GM23248 (cell line): ENCODE measurements around the gene ZNF507. TPM values are rescaled to one million over a fixed set of nuclear protein-coding genes. Genes with fewer than 3 reads are reported as not detected.
"Not testable (repeated sequence)": the region's sequence is repeated elsewhere in the genome, so short reads cannot be mapped to it uniquely, and the experiment has no call there.

Source experiments
- DNase-seq: peaks from one replicate; pipeline ENCODE4 v3.0.0-alpha.2; 2015
- H2AFZ ChIP-seq: fragments of 200-600 bp; sonication (generic); 2 replicates; pipeline ENCODE4 v1.6.1; 2016; ENCODE audit warnings: antibody characterized with exemption
- H3F3A ChIP-seq: fragments of 200-600 bp; sonication (generic); 2 replicates; pipeline ENCODE4 v1.6.1; 2016; ENCODE audit warnings: mild to moderate bottlenecking, antibody characterized with exemption, mixed run types; ENCODE audit not compliant: insufficient read depth
- H3K27ac ChIP-seq: fragments of 200-600 bp; sonication (generic); 2 replicates; pipeline ENCODE4 v1.5.1; 2016; ENCODE audit warnings: mild to moderate bottlenecking
- H3K27me3 ChIP-seq: fragments of 200-600 bp; sonication (generic); replicated peaks from 2 replicates; pipeline ENCODE4 v1.6.1; 2016; ENCODE audit warnings: mild to moderate bottlenecking; ENCODE audit not compliant: insufficient read depth
- H3K36me3 ChIP-seq: fragments of 200-600 bp; sonication (generic); 2 replicates; pipeline ENCODE4 v1.6.1; 2016; ENCODE audit warnings: low read depth, mild to moderate bottlenecking
- H3K4me1 ChIP-seq: fragments of 200-600 bp; sonication (generic); 2 replicates; pipeline ENCODE4 v1.6.1; 2016; ENCODE audit warnings: mild to moderate bottlenecking; ENCODE audit not compliant: insufficient read depth
- H3K4me2 ChIP-seq: fragments of 200-600 bp; sonication (generic); one replicate; pipeline ENCODE4 v1.6.1; 2016; ENCODE audit warnings: mild to moderate bottlenecking; ENCODE audit not compliant: unreplicated experiment
- H3K4me3 ChIP-seq: fragments of 200-600 bp; sonication (generic); 2 replicates; pipeline ENCODE4 v1.5.1; 2016; ENCODE audit warnings: mild to moderate bottlenecking
- H3K79me2 ChIP-seq: fragments of 200-600 bp; sonication (generic); 2 replicates; pipeline ENCODE4 v1.6.1; 2016; ENCODE audit warnings: mild to moderate bottlenecking; ENCODE audit not compliant: insufficient read depth
- H3K9ac ChIP-seq: fragments of 200-600 bp; sonication (generic); 2 replicates; pipeline ENCODE4 v1.6.1; 2016; ENCODE audit warnings: mild to moderate bottlenecking
- H3K9me2 ChIP-seq: fragments of 200-600 bp; sonication (generic); 2 replicates; pipeline ENCODE4 v1.6.1; 2016; ENCODE audit warnings: mixed run types, mild to moderate bottlenecking, moderate library complexity; ENCODE audit not compliant: insufficient read depth
- H3K9me3 ChIP-seq: fragments of 200-600 bp; sonication (generic); one replicate; pipeline ENCODE4 v1.6.1; 2017; ENCODE audit warnings: low read depth
- H4K20me1 ChIP-seq: fragments of 200-600 bp; sonication (generic); 2 replicates; pipeline ENCODE4 v1.6.0; 2016; ENCODE audit not compliant: insufficient read depth
- EZH2 ChIP-seq: fragments of 200-600 bp; sonication (generic); IDR thresholded peaks from 2 replicates; pipeline ENCODE4 v1.6.1; 2018; ENCODE audit warnings: antibody characterized with exemption, mild to moderate bottlenecking; ENCODE audit not compliant: insufficient read depth, poor library complexity, severe bottlenecking
- EZH2phosphoT487 ChIP-seq: fragments of 200-600 bp; sonication (generic); IDR thresholded peaks from 2 replicates; pipeline ENCODE4 v1.6.1; 2018; ENCODE audit warnings: antibody characterized with exemption, moderate library complexity, mild to moderate bottlenecking, low read depth; ENCODE audit not compliant: insufficient read depth
- WGBS, 2 experiments: methylation state at CpG; one replicate each; pipeline ENCODE4 v1.1.6; 2015 to 2017; ENCODE audit warnings: low lambda C conversion rate in 2 of 2, low coverage in 1 of 2; ENCODE audit errors: missing lambda C conversion rate in 2 of 2; 5-methylcytosine and 5-hydroxymethylcytosine counted together
- in situ Hi-C: fragments of 300-500 bp; cut with MboI; formaldehyde crosslinking; loops from 2 replicates; pipeline ENCODE4 v1.15.0; 2020
- polyA plus RNA-seq: library from polyadenylated mRNA; unstranded; fragments of >200 nt; fragmentation: Nextera tagmentation; extraction: Ambion mirVana; gene quantifications from 2 replicates; pipeline ENCODE4 v1.2.1, GENCODE V29; 2016
- total RNA-seq: library from RNA; depleted of rRNA; stranded (reverse); fragments of >200 nt; shearing (Covaris generic); gene quantifications from 2 replicates; pipeline ENCODE4 v1.2.3, GENCODE V29; 2014

The ZNF507 gene
- total and polyA plus RNA-seq, 2 experiments from 2014 or later = 4.9 to 5.2 TPM

DNA sequence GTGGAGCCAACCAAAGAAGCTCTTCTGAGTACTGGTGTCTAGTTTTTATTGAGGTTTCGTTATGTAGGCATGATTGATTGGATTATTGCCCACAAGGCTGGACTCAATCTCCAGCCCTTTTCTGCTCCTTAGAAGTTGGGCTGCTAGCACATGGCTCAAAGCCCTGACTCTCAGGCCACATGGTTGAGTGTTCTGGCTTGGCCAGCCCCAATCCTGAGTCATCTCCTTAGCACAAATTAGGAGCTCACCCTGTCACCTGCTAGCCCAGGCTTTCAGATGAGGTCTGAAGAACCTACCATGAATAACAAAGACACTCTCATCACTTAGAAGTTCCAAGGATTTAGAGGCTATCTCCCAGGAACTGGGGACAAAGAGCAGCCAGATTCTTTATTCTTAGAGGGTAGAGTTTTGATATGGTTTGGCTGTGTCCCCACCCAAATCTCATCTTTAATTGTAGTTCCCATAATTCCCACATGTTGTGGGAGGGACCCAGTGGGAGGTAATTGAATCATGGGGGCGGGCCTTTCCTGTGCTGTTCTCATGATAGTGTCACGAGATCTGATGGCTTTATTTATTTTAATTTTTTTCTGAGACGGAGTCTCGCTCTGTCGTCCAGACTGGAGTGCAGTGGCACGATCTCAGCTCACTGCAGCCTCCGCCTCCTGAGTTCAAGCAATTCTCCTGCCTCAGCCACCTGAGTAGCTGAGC is 71.5 kb downstream of the ZNF507 start:
- WGBS, 2 experiments = 82 to 87% methylated on average over 8 of the region's 8 CpGs

GRCh38 chr19:32418155-32418554 is 72.7 kb downstream of the ZNF507 start:
- in situ Hi-C loops = no loop called here
- H3K9me2 ChIP-seq = no peaks in the 10 kb centered on the region
- 0 out of 2 replicates have a peak, but pooled peaks cover 4% of the 10 kb centered on the region for H3K79me2 ChIP-seq
- no peak for DNase-seq
- H3K4me3 ChIP-seq = no peak overlapping the region
- no peaks in the 10 kb centered on the region for H3K27me3 ChIP-seq
- H3K9me3 ChIP-seq = no peaks in the 10 kb centered on the region
- no peaks in the 10 kb centered on the region for H4K20me1 ChIP-seq
- peaks cover 3% of the 10 kb centered on the region; the same call in 1 of the 2 replicates for H3K4me1 ChIP-seq
- no peak overlapping the region for H3K27ac ChIP-seq
- no peak overlapping the region for H3K4me2 ChIP-seq
- H3F3A ChIP-seq = no peaks in the 10 kb centered on the region
- peaks cover 13% of the 10 kb centered on the region for H3K36me3 ChIP-seq
- 97 to 99% methylated on average over 3 of the region's 3 CpGs for WGBS, 2 experiments
- TF ChIP-seq EZH2phosphoT487 = no peak
- TF ChIP-seq EZH2 = no peak
- H3K9ac ChIP-seq = no peak overlapping the region
- H2AFZ ChIP-seq = no peak overlapping the region

More for the DNA sequence above, 71.5 kb downstream of the ZNF507 start:
- Histone ChIP-seq H3K27me3 (no peaks in the 10 kb centered on the region), H2AFZ (no peak overlapping the region), H3K9ac (no peak overlapping the region), H3K9me3 (no peaks in the 10 kb centered on the region), H3K27ac (no peak overlapping the region), H3K4me1 (peaks cover 3% of the 10 kb centered on the region; the same call in 1 of the 2 replicates), H3K79me2 (0 out of 2 replicates have a peak, but pooled peaks cover 4% of the 10 kb centered on the region), H3K9me2 (no peaks in the 10 kb centered on the region), H4K20me1 (no peaks in the 10 kb centered on the region), H3F3A (no peaks in the 10 kb centered on the region), H3K36me3 (peaks cover 25% of the 10 kb centered on the region), H3K4me3 (no peak overlapping the region), H3K4me2 (no peak overlapping the region)
- in situ Hi-C loops = no loop called here
- peak; percentile 49 for DNase-seq
- TF ChIP-seq EZH2 (no peak), EZH2phosphoT487 (no peak)

DNA sequence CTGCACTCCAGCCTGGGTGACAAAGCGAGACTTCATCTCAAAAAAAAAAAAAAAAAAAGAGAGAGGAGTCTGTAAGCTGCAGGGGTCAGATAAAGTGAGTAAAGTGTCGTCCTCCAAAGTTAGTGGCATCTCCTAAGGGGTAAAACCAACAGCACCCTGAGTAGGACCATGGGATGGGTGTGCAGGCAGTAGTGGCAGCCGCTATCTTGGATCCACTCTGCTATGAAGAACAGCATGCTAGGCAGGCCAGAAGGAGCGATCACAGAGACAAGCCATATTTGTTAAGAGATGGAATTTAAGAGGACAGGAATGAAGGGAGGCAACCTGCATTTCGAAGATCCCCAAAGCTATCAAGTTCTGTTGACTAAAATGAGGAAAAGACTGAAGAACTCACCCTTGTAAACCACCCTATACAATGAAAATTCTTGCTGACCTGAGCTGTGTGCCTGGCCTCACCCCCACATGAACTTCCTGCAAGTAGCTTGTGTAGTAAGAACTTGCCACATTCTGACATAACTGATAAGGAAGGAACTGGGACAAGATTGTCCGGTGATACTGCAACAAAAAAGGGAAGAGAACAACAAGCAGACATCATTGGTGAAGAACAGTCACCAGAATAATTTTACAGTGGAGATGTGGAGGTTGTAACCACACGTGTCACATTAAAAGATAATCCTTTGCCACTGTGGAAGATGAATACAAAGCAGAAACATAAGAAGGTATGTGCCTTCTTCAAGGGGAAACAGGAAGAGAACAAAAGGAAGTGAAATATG is 76.4 kb downstream of the ZNF507 start:
- no peak for DNase-seq
- H3K4me2 ChIP-seq = no peak overlapping the region
- H3K9me3 ChIP-seq = no peaks in the 10 kb centered on the region
- H4K20me1 ChIP-seq = no peaks in the 10 kb centered on the region
- H2AFZ ChIP-seq = no peak overlapping the region
- no peak overlapping the region for H3K27ac ChIP-seq
- H3K9ac ChIP-seq = no peak overlapping the region
- H3F3A ChIP-seq = no peaks in the 10 kb centered on the region
- H3K4me1 ChIP-seq = no peaks in the 10 kb centered on the region; the same call in 1 of the 2 replicates
- no peaks in the 10 kb centered on the region for H3K9me2 ChIP-seq
- no peak overlapping the region for H3K4me3 ChIP-seq
- no peaks in the 10 kb centered on the region for H3K27me3 ChIP-seq
- 0 out of 2 replicates have a peak, but pooled peaks cover 5% of the 10 kb centered on the region for H3K36me3 ChIP-seq
- in situ Hi-C loops = no loop called here
- H3K79me2 ChIP-seq = 0 out of 2 replicates have a peak, but pooled peaks cover 4% of the 10 kb centered on the region
- 80 to 83% methylated on average over 7 of the region's 7 CpGs for WGBS, 2 experiments
- TF ChIP-seq EZH2phosphoT487 = no peak
- no peak for TF ChIP-seq EZH2

DNA sequence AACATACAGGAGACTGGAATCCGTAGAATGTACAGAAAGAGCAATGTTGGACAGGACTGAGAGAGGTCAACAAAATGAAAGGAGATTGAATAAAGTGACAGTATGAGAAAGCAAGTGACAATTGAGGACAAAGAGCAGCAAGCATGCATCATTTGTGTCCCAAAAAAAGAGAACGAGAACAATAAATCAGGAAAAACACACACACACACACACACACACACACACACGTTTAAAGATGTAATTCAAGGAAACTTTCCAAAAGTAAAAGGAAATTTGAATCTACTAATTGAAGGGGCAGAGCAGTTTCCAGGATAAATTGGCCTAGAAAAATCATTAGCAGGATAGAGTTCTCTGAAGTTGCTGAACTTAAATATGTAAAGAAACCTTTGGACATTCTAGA is 77.0 kb downstream of the ZNF507 start:
- Histone ChIP-seq H2AFZ (no peak overlapping the region), H3K9me2 (no peaks in the 10 kb centered on the region), H3K4me2 (no peak overlapping the region), H3K9ac (no peak overlapping the region), H3F3A (no peaks in the 10 kb centered on the region), H3K4me3 (no peak overlapping the region), H3K9me3 (no peaks in the 10 kb centered on the region), H3K27me3 (no peaks in the 10 kb centered on the region), H4K20me1 (no peaks in the 10 kb centered on the region), H3K4me1 (no peaks in the 10 kb centered on the region), H3K36me3 (0 out of 2 replicates have a peak, but pooled peaks cover 5% of the 10 kb centered on the region), H3K79me2 (0 out of 2 replicates have a peak, but pooled peaks cover 4% of the 10 kb centered on the region), H3K27ac (no peak overlapping the region)
- no peak for DNase-seq
- TF ChIP-seq EZH2phosphoT487 = no peak
- TF ChIP-seq EZH2 = no peak
- 88 to 95% methylated on average over 3 of the region's 3 CpGs for WGBS, 2 experiments
- in situ Hi-C loops = no loop called here

DNA sequence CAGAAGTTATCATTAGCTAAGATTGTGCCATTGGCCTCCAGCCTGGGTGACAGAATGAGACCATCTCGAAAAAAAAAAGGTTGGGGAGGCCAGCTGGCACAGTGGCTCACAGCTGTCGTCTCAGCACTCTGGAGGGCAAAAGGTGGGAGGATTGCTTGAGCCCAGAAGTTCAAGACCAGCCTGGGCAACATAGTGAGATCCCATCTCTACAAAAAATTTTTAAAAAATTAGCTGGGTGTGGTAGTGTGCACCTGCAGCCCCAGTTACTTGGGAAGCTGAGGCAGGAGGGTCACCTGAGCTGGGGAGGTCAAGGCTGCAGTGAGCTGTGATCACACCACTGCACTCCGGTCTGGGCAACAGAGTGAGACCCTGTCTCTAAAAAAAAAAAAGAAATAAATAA is 78.5 kb downstream of the ZNF507 start:
- H3K4me1 ChIP-seq, H3K79me2 ChIP-seq, H3K4me2 ChIP-seq, DNase-seq, H3K27ac ChIP-seq, H3K9ac ChIP-seq, H3F3A ChIP-seq, H3K9me2 ChIP-seq, H3K4me3 ChIP-seq, H4K20me1 ChIP-seq, in situ Hi-C loops, H3K36me3 ChIP-seq, H3K27me3 ChIP-seq, H2AFZ ChIP-seq, H3K9me3 ChIP-seq: not testable (repeated sequence)
- WGBS, 2 experiments = 96 to 100% methylated on average over 3 of the region's 3 CpGs
